Skeletal muscle cell (primary cell): ENCODE results near the gene LITAF.
"Not testable (repeated sequence)": the region's sequence is repeated elsewhere in the genome, so short reads cannot be mapped to it uniquely, and the experiment has no call there.

Experiments
- DNase-seq: peaks from one replicate; pipeline ENCODE4 v3.0.0-alpha.2; 2010; ENCODE audit warnings: low read depth
- H3K4me3 ChIP-seq: 2 replicates; pipeline ENCODE4 v1.5.1; 2011; ENCODE audit warnings: low read depth, mild to moderate bottlenecking, control low read depth, low read length, moderate library complexity

The LITAF gene

DNA sequence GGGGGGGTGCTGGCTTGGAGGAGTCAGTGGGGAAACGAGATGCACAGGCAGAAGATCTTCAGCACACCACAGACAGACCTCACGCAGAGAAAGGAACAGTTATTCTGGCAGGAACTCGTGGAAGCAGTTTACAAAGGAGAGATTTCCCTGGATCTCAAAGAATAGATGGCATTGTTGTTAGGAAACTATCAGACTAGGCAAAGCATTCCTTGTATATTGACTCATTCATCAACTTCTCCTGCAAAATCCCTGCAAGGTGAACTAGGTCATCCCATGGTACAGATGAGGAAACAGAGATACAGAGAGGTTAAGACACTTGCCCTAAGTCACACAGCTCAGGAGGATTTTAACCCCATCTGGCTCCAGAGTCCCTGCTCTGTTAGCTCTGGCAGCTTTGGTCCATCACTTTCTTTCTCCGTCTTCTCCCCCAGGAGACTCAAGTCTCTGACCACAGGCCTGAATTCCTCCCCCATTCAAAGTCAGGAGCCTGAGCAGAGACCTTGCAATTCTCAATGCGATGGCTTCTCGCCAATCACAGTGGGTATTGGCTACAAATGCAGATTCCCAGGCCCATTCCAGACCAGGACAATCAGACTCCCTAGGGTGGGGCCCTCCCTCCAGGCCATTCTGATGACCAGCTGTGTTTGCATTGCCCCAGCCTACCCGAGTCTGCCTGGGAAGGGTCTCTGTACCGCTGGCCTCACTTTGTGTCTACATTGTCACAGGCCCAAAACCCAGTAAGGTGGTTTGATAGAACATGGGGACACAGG, 56.4 kb downstream of the LITAF start:
- no peak for DNase-seq
- no peak overlapping the region for H3K4me3 ChIP-seq

- no peak for DNase-seq
- H3K4me3 ChIP-seq: no peak overlapping the region
Measured at GRCh38 chr16:11529285-11529684, 57.4 kb downstream of the LITAF start.

DNA sequence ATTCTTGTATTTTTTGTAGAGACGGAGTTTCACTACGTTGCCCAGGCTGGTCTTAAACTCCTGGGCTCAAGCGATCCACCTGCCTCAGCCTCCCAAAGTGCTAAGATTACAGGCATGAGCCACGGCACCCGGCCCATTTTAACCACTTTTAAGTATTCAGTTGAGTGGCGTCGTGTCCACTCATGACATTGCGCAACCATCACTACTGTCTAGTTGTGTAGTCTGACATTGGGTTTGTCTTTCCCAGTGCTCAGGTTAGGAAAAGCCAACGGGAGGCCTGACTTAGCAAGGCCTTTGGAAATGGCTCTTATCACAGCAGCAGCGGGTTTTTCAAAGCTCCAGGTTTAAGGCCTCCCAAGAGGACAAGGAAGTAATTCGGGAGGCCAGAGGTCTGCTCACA, 58.7 kb downstream of the LITAF start:
- no peak for DNase-seq
- no peak overlapping the region for H3K4me3 ChIP-seq

DNA sequence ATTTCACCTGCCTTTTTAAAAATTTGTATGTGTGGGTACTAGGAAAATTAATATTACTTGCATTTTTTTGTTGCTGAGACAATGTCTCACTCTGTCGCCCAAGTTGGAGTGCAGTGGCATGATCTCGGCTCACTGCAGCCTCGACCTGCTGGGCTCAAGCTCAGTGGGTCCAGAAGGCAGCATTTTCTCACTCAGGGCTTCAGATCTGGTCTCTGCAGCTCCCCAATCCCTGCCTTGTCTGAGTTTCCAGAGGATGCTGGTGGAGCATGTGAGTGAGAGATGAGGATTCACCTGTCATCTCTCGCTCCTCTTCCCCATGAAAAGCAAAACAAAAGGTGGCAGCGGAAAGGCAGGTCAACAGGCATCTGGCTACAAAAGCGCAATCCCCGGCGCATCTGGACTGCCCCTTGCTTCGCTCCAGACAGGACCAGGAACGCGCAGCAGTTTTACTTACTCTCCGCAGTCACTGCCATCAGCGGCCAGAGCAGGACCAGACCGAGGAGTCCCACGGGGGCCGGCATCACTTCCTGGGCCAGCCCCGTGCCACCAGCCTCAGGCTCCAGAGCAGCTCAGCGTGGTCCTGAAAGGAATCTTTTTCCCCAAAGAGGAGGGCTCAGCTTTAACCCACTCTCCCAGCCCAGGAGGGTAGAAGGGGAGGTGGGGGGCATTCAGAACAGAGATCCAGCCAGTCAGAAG, 59.9 kb downstream of the LITAF start:
- H3K4me3 ChIP-seq: no peak overlapping the region

GRCh38 chr16:11524098-11524760, 62.5 kb downstream of the LITAF start:
- DNase-seq: no peak
- H3K4me3 ChIP-seq: no peak overlapping the region

More for the DNA sequence above, 59.9 kb downstream of the LITAF start:
- DNase-seq: no peak

DNA sequence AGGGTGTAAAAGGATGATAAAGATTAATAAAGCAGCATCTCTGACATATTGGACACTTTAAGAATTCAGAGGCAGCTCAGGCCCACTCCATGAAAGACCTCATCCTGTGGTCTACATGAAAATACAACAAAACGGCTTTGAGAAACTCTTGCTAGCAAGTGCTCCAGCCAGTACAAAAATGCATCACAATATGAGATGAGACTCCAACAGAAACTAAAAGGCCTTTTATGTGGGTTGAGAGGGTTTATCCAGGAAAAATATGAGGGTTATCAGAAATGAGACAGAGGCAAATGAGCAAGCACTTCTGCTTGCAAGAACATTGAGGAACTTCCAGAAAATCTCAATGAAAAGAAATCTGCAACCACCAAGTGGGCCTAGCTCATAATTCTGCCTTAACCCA, 65.7 kb downstream of the LITAF start:
- no peak for DNase-seq

GRCh38 chr16:11520442-11520841, 66.3 kb downstream of the LITAF start:
- no peak overlapping the region for H3K4me3 ChIP-seq
- DNase-seq: no peak

More for the DNA sequence above, 65.7 kb downstream of the LITAF start:
- H3K4me3 ChIP-seq: no peak overlapping the region

DNA sequence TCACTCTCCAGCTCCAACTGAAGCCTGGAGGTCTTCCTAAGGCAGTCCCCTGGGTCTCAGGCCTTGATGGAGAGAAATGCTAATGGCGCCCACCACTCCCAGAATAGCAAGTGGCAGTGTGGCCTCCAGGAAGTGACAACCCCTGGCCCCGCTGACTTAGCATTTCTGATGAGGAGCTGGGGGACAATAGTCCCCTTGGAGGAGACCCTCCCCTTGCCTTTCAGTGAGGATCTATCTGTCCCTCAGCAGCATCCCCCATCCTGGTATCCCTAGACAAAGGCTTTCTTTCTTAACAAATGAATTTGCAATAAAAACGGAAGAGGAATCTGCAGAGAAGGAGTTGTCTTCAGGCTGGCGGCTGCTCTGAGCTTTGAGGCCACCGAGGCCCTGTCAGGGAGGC, 68.8 kb downstream of the LITAF start:
- DNase-seq: no peak

GRCh38 chr16:11515540-11516430, 70.9 kb downstream of the LITAF start:
- DNase-seq: no peak
- no peak overlapping the region for H3K4me3 ChIP-seq

More for the DNA sequence above, 68.8 kb downstream of the LITAF start:
- no peak overlapping the region for H3K4me3 ChIP-seq

DNA sequence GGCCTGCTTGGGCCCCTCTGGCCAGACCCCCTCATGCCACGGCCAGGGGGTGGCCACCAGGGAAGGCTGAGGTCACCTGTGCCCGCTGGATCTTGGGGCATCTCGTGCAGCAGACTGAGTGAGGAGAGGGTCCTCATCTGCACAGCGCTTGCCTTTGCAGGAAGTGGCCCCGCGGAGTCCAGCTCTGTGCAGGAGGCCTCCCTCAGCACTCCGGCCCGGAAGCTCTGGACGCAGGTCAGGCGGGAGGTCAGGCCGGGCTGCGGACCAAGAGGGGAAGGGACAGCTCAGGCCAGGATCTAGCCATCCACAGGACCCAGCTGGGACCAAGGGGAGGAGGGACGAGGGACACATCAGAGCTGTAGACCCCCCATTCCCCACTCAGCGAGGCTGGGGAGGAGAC, 72.4 kb downstream of the LITAF start:
- no peak for DNase-seq
- H3K4me3 ChIP-seq: no peak overlapping the region

DNA sequence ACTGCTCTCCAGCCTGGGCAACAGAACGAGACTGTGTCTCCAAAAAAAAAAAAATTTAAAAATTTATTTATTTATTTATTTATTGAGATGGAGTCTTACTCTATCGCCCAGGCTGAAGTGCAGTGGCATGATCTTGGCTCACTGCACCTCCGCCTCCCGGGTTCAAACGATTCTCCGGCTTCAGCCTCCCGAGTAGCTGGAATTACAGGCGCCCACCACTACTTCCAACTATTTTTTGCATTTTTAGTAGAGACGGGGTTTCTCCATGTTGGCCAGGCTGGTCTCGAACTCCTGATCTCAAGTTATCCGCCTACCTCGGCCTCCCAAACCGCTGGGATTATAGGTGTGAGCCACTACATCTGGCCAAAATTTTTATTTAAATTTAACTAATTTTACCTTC, 73.4 kb downstream of the LITAF start:
- DNase-seq, H3K4me3 ChIP-seq: not testable (repeated sequence)

DNA sequence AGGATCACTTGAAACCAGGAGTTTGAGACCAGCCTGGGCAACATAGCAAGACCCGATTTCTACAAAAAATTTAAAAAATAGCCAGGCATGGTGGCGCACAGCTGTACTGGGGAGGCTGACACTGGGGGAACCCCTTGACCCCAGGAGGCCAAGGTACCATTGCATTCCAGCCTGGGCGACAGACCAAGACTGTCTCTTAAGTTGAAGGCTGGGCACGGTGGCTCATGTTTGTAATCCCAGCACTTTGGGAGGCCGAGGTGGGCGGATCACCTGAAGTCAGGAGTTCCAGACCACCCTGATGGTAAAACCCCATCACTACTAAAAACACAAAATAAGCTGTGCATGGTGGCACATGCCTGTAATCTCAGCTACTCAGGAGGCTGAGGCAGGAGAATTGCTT, 74.9 kb downstream of the LITAF start:
- no peak overlapping the region for H3K4me3 ChIP-seq
- DNase-seq: no peak

DNA sequence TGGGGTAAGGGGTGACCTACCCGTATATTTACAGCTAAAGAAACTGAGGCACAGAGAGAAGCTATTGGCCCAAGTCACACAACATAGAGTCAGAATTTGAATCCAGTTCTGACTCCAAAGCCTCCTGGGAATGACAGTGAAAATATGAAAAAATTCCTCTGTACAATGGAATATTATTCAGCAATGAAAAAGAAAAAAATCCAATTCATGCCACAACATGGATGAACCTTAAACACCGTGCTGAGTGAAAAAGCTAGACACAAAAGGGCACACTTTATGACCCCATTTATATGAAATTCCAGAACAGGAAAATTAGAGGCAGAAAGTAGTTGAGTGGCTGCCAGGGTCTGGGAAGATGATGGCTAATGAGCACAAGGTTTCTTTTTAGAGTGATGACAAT, 75.4 kb downstream of the LITAF start:
- no peak for DNase-seq
- no peak overlapping the region for H3K4me3 ChIP-seq

DNA sequence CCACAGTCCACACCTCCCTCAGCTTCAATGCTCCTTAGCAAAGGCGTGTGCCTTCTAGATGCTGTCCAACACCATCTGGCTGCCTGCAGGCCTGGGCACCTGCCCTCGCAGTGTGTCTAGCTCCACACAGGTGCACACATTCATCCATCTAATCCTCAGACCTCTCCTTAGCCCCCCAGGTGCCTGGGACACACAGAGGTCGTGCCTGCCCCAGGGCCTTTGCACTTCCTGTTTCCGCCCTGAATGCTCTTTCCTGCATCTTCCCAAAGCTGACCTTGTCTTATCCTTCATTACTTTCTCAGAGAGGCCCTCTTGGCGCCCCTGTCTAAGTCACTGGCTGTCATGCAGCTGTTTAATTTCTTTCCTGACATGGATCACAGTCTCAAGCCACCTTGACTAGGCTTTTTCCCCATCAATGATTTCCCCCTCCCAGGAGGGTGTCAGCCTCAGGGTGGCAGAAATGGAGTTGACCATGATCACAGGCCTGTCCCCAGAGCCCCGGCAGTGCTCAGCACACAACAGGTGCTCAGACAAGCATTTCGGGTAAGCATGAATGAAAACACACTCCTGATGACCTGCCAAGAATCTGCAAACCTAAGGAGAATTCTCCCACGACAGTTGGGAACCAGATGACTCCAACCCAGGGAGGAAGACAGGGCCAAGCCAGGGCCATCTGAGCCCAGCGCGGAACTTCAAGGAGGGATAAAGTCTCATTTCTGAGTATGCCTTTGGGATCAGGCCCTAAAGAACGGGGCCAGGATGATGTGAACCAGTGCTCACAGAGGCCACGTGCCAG, 76.3 kb downstream of the LITAF start:
- no peak overlapping the region for H3K4me3 ChIP-seq
- no peak for DNase-seq

DNA sequence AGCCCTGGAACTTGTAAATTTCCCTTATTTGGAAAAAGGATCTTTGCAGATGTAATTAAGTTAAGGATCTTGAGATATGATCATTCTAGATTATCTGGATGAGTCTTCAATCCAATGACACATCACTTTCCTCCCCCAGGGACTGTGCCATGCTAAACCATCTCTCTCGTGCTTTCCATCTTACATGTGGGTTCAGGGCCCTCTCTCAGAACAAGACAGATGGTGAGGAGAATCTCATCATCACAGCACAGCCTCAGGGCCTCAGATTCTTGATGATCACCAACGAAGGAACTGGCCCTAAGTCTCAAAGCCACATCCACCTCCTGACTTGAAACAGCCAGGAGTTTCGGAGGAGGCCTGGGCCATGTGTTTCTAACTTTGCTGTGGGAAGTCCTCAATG, 78.7 kb downstream of the LITAF start:
- no peak for DNase-seq
- H3K4me3 ChIP-seq: no peak overlapping the region

GRCh38 chr16:11507350-11507749, 79.4 kb downstream of the LITAF start:
- H3K4me3 ChIP-seq: no peak overlapping the region
- no peak for DNase-seq

DNA sequence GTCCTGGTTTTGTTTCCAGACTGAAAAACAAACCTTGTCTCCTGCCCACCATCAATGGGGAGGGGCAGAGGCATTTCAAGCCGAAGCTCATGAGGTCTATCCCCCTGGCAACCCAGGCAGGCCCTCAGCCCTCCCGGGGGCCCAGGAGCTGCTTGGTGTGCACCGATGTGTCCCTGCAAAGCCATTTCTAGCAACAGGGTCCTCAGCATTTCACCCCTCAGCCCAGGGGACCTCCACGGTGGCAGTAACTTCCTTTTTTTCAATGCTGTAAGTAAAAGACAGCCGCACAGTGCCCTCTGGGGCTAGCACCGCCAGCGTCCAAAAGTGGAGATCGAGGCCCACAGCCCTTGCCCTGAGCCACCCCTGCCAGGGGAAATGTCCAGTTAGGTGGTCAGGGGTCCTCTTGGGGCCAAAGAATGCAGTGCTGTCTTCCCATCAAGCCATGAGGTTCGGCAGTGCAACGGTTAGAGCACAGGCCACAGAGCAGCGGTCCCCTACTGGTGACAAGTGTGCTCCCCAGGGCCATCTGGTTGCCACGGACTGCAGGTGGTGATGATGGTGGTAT, 79.9 kb downstream of the LITAF start:
- no peak for DNase-seq
- H3K4me3 ChIP-seq: no peak overlapping the region

DNA sequence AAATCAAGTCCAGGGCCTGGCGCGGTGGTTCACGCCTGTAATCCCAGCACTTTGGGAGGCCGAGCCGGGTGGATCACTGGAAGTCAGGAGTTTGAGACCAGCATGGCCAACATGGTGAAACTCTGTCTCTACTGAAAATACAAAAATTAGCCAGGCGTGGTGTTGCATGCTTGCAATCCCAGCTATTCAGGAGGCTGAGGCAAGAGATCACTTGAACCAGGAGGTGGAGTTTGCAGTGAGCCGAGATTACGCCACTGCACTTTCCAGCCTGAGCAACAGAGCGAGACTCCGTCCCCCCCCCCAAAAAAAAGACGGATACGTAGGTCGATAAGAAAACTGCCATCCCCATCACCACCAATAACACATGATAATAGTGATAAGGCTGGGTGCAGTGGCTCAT, 82.5 kb downstream of the LITAF start:
- H3K4me3 ChIP-seq, DNase-seq: not testable (repeated sequence)

- DNase-seq: no peak
- H3K4me3 ChIP-seq: no peak overlapping the region
Measured at GRCh38 chr16:11503566-11503965, 83.2 kb downstream of the LITAF start.
